ENCODE data around the gene XYLT1.

GRCh38 chr16:17403859-17404545 lies 66.8 kb downstream of the XYLT1 start:
- no peak for TF ChIP-seq FOXK2 (IDR thresholded peaks at IDR 0.05)
- TF ChIP-seq PKNOX1 (IDR thresholded peaks at IDR 0.05), result no peak
- no peak for TF ChIP-seq FOXM1 (IDR thresholded peaks at IDR 0.05; ENCODE audit: borderline replicate concordance)
- TF ChIP-seq L3MBTL2 (conservative IDR thresholded peaks at IDR 0.05), result no peak
- TF ChIP-seq SUZ12 (IDR thresholded peaks at IDR 0.05), result no peak
- TF ChIP-seq LEF1 (IDR thresholded peaks at IDR 0.05; ENCODE audit: borderline replicate concordance), result no peak
- TF ChIP-seq NFRKB (IDR thresholded peaks at IDR 0.05), result no peak
